HG03108 (cell line): ENCODE results near the gene SLC6A11.

ENCODE experiments used
- ATAC-seq: cut with Tn5 transposase; IDR thresholded peaks from one replicate; pipeline ENCODE4 v1.9.1; 2021; ENCODE audit warnings: moderate library complexity; ENCODE audit not compliant: unreplicated experiment

The SLC6A11 gene

DNA sequence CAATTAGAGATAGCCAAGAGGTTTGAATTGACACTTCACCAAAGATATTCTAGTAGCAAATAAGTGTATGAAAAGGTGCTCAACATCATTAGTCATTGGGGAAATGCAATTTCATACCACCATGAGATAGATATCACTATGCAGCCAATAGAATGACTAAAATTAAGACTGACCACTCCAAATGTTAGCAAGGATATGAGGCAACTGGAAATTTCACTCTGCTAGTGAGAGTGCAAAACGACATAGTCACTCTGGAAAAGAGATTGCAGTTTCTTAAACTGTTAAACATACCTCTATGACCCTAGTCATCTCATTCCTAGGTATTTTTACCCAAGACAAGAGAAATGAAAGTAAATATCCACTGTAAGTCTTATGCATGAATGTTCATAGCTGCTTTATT, 27.6 kb upstream of the SLC6A11 start:
- ATAC-seq: no peak

DNA sequence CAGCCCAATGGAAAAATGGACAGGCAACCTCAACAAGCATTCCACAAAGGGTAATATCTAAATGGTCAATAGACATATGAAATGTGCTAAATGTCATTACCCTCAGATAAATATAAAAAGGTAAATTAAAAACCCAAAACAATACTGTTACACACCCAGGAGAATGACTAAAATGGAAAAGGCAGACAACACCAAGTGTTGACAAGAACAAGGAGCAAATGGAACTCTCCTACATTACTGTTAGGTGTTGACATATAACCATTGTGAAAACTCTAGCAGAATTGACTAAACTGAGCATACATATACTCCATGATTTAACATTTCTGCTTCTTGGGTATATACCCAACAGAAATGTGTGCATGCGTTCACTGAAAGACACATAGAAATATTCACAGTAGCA, 25.3 kb upstream of the SLC6A11 start:
- ATAC-seq: no peak

DNA sequence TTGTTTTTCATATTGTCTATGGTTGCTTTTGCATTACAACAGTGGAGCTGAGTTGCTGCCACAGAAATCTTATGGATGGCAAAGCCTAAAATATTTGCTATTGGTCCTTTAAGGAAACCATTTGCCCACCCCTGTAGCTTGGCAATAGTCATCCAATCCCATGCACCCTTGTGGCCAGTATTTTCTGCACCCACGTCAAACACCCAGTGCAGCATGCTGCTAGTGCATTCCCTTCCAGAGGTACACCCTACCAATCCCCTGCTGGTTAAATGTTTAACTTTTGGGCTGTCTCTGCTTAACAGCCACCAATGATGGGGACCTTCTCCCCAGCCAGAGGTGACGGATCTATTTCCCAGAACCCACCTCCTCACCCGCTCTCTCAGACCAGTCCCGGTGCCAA, 23.8 kb upstream of the SLC6A11 start:
- ATAC-seq: no peak

DNA sequence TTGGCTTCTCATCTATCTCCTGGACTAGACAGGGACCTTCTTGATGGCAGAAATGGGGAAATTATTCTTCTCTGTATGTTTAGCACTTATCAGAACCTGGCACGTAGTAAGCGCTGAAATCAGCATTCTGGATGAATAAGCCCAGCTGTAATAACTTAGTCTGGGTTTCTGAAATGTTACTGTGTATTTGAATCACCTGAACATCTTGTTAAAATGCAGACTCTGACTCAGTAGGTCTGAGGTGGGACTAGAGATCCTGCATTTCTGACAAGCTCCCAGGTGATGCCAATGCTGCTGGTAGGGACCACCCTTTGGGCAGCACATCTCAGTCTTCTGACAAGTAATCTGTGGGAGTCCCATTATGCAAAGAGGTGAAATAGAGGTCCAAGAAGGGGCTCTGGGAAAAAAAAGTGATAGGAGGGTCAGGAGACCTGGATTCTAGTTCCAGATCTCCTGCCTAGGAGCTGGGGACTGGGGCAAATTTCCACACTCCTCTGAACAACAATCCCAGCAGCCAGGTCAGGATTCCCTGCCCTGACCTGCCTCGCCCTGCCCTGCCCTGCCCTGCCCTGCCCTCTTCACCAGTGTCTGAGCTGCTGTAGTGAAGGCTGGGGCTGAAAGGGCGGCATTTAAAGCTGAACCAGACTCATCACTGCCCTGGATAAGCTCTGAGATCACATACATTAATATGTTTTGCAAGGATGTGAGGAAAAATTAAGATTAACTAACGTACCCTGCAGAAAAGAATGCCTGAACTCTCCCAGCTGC, 17.2 kb upstream of the SLC6A11 start:
- ATAC-seq: no peak

GRCh38 chr3:10804183-10804648, 11.8 kb upstream of the SLC6A11 start:
- no peak for ATAC-seq

- no peak for ATAC-seq
These were observed 10.0 kb upstream of the SLC6A11 start for GRCh38 chr3:10806006-10806405.

DNA sequence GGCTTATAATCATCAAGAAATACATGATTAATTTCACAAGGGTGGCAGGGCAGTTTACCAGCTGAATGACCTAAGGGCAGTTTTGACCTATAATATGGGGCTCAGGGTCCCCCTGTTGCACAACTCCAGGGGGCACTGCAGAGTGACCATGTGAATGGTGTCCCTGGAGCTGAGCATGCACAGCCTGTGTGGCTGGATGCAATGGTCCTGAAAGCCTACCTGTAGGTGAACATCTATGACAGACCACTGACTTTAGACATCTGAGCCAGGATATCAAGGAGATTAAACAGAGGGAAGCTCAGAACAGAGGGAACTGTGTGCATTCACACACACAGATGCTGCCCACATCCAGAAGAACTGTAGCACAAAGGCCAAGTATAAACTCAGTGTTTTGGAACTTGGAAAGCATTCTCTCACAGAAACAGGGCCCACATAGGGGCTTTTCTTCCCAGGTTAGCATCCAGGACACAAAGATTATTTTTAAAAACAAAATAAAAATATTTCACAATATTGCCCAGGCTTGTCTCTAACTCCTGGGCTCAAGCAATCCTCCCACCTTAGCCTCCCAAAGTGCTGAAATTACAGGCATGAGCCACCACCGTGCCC, 7.8 kb upstream of the SLC6A11 start:
- ATAC-seq: no peak

DNA sequence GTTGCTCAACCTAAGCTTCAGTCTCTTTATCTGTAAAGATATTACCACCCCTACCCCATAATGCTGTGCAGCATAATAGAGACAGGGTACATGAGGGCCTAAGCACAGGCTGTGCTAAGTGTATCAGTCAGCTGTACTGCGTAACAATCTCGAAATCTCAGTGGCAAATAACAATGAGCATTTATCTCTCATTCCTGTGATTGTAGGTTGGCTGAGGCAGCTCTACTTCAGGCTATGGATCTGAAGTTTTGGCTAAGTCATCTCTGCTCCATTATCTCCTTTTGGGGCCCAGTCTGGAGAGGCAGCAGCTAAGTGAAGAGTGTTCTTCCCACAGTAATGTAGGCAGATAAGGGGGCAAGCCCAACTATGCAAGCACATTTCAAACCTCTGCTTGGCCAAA, 7.1 kb upstream of the SLC6A11 start:
- no peak for ATAC-seq

DNA sequence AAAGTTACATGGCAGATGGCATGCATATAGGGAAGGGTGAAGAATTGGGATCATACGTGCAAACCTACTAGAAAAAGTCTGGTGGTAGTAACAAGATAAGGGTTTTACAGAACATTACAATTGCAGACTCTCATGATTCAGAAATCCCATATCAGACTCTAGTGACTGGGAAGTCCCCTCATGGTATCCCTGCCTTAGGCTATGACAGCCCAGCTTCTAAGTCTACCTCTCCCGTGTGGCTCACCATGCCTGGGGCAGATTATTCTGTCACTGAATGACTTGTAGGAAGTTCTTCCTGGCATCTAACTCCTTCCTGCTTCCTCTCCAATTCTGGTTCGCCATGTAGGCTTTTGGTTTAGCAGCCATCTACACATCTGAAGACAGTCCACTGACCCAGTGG, 5.7 kb upstream of the SLC6A11 start:
- no peak for ATAC-seq

DNA sequence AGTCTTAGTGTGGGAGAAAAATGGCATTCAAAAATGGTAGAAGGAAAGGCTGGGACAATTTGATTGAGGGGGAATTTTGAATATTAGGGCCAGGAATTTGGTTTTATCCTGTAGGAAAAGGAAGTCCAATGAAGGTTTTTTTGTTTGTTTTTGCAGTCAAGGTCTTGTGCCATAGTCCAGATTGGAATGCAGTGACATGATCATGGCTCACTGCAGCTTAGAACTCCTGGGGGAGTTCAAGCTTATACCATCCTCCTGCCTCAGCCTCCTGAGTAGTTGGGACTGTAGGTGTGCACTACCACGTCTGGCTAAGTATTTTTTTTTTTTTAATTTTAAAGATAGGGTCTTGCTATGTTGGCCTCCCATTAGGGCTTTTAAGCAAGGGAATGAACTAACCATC, 2.6 kb upstream of the SLC6A11 start:
- no peak for ATAC-seq

- no peak for ATAC-seq
These were observed 1.4 kb upstream of the SLC6A11 start for GRCh38 chr3:10814623-10815022.

- ATAC-seq: no peak
These were observed 541 bp upstream of the SLC6A11 start for GRCh38 chr3:10815487-10815886.

- no peak for ATAC-seq
These were observed 830 bp downstream of the SLC6A11 start for GRCh38 chr3:10816863-10817253.

- no peak for ATAC-seq
These were observed 1.5 kb downstream of the SLC6A11 start for GRCh38 chr3:10817506-10817905.

DNA sequence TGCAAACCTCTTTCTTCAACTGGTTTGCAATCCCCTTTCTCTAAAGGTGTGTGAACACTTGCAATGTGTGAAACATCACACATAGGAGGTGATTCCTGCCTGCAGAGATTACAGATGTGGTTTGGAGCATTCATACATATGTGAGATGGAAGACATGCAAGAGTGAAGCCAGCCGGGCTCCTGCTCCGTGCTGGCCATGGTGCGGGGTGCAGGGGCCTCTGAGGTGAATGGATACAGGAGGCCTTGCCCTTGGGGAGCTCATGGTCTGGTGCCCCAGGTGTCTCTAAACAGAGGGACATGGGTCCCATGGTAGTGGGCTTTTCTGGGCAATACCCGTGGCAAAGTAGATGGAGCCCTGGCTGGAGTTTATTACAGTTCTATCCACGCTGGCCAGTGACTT, 6.0 kb downstream of the SLC6A11 start:
- no peak for ATAC-seq

- no peak for ATAC-seq
These were observed 6.9 kb downstream of the SLC6A11 start for GRCh38 chr3:10822708-10823515.

DNA sequence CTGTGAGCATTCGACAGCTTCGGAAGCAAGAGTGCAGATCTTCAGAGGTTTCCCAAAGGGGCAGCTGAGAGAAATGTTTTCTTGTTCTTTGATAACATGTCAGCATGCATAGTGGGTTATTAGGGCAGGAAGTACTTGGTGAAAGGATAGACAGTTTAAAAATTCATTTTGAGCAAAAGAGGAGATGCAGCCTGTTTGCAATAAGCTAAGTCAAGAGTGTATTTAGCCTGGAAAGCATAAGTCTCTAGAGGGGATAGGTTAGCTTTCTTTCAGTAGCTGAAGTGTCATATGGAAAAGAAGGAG, 7.4 kb downstream of the SLC6A11 start:
- no peak for ATAC-seq

DNA sequence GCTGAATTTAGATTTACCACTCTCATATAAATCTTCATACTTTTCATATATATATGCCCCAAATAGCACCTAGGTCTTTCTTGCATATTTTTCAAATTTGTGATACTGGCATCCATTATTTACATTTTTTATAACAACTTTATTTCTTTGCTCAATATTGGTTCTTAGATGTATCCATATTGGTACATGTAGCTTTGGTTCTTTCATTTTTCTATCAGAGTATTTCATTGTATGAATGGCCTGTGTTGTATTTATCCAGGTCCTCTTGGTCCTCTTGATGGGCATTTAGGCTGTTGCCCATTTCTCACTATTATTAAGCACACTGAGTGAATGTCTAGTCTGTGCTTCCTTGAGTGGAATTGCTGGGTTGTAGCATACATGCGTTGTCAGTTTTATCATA, 8.4 kb downstream of the SLC6A11 start:
- ATAC-seq: no peak

GRCh38 chr3:10833855-10834414, 17.9 kb downstream of the SLC6A11 start:
- no peak for ATAC-seq

DNA sequence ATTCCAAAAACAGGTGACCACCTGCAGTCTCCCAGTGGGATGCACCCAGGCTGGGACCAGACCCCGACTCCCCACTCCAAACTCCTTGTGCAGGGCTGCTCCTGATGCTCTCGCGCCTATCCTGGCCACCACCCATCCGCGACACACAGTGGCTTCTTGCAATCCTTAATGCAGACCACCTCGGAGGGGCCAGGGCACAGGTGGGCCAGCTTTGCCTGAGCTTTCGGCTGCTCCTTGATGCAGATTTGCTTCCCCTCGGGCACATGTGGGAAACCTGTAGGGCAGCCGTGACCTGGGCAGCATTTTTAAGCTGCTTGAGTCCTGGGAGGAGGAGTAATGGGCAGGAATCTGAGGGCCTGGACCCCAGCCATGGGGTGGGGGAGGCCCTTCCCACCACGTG, 18.9 kb downstream of the SLC6A11 start:
- ATAC-seq: no peak

DNA sequence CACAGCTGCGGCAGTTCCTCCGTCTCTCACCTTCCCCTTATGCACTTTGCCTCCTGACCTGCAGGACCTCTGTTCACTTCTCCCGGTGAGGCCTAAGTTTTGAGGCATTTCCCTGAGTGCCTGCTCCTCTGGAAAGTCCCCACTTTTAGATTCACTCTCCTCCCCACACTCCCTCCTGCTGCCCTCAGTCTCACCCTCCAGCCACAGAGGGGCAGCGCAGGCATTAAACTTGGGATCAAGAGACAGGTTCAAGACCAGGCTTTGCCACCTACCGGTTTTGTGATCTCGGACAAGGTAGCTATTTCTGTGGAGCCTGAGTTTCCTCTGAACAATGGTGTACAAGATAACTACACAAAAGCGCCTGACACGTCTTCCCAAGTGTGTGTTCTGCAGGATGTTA, 19.4 kb downstream of the SLC6A11 start:
- ATAC-seq: no peak

DNA sequence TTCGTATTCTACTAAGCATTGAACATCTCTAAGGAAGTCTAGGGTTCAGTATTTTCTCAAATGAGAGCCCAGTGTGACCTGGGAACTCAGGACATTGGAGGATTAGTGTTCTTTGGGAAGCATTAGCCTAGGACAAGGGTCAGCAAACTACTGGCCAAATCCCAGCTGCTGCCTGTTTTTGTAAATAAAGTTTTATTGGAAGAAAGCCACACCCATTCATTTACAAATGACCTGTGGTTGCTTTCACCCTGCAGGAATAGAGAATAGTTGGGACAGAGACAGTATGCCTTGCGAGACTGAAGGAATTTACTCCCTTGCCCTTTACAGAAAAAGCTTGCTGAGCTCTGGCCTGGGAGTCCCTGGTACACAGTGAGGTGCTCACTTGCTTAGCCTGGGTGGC, 20.6 kb downstream of the SLC6A11 start:
- no peak for ATAC-seq
